ENCODE data around the gene BMPR1A. TPM values are rescaled to one million over a fixed set of nuclear protein-coding genes. Genes with fewer than 3 reads are reported as not detected.

The BMPR1A gene
- total RNA-seq, 2 experiments from 2014 or later: 0.47 to 1.1 TPM

DNA sequence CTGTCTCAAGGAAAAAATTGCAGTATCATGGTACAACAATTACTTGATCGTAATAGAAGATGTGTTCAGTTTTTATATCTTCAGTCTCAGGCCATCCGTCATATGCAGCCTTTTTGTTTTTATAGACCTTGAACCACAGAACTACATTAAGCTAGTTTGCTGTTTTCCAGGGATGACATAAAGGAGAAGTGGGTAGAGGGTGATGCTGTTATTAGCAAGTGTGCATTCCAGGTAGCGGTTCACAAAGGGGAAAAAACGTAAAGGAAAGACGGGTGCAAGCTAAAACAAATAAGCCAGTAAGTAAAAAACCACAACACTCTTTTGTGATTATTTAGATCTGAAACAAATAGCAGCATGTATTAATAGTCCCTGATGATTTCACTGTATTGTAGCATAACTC lies 71.7 kb downstream of the BMPR1A start:
- Histone ChIP-seq H3K4me1 (ENCODE audit: insufficient read depth, low read length, poor library complexity, severe bottlenecking) (no peaks in the 10 kb centered on the region), H3K4me2 (ENCODE audit: low read length) (no peak overlapping the region), H4K20me1 (ENCODE audit: insufficient read depth, low read length) (no peaks in the 10 kb centered on the region), H3K4me3 (ENCODE audit: low read depth, low read length, poor library complexity, severe bottlenecking) (no peak overlapping the region), H3K79me2 (ENCODE audit: insufficient read depth, low read depth, low read length) (no peaks in the 10 kb centered on the region), H3K36me3 (ENCODE audit: insufficient read depth, low read length) (no peaks in the 10 kb centered on the region), H3K27ac (ENCODE audit: low read depth, low read length, poor library complexity, severe bottlenecking) (no peak overlapping the region), H2AFZ (ENCODE audit: low read length) (no peak overlapping the region), H3K9me2 (ENCODE audit: insufficient read depth, low read length) (no peaks in the 10 kb centered on the region), H3K9me3 (ENCODE audit: low read length) (no peaks in the 10 kb centered on the region)
- TF ChIP-seq, protein P1, sequence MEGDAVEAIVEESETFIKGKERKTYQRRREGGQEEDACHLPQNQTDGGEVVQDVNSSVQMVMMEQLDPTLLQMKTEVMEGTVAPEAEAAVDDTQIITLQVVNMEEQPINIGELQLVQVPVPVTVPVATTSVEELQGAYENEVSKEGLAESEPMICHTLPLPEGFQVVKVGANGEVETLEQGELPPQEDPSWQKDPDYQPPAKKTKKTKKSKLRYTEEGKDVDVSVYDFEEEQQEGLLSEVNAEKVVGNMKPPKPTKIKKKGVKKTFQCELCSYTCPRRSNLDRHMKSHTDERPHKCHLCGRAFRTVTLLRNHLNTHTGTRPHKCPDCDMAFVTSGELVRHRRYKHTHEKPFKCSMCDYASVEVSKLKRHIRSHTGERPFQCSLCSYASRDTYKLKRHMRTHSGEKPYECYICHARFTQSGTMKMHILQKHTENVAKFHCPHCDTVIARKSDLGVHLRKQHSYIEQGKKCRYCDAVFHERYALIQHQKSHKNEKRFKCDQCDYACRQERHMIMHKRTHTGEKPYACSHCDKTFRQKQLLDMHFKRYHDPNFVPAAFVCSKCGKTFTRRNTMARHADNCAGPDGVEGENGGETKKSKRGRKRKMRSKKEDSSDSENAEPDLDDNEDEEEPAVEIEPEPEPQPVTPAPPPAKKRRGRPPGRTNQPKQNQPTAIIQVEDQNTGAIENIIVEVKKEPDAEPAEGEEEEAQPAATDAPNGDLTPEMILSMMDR (conservative IDR thresholded peaks at IDR 0.05; ENCODE audit: low read length): no peak
- no peak for TF ChIP-seq EZH2phosphoT487 (IDR thresholded peaks at IDR 0.05; ENCODE audit: borderline replicate concordance, low read depth, low read length)
- BruUV-seq (replicated peaks): no TSS peak
- no peak for DNase-seq (ENCODE audit: low spot score)
- ChIA-PET CTCF (ENCODE audit: unreplicated experiment) (no interaction called here), POLR2A (no interaction called here)
- intact Hi-C loops (cut with micrococcal nuclease; ENCODE audit: unreplicated experiment): no loop called here

DNA sequence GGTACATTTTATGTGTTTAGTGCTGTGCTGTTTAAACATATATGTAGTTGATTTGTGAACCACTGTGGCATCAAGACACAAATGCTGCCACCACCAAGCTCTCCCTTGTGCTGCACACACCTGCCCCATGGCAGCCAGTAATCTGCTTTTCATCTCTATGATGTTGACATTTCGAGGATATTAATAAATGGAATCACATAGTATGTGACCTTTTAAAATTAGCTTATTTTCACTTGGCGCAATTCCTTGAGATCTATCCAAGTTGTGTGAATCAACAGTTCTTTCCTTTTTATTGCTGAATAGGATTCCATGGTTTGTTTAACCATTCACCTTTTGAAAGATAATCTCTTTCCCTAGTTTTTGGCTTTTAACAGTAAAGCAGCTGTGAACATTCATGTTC lies 73.1 kb downstream of the BMPR1A start:
- Histone ChIP-seq H2AFZ (ENCODE audit: low read length) (no peak overlapping the region), H3K79me2 (ENCODE audit: insufficient read depth, low read depth, low read length) (no peaks in the 10 kb centered on the region)
- no peak for DNase-seq (ENCODE audit: low spot score)

DNA sequence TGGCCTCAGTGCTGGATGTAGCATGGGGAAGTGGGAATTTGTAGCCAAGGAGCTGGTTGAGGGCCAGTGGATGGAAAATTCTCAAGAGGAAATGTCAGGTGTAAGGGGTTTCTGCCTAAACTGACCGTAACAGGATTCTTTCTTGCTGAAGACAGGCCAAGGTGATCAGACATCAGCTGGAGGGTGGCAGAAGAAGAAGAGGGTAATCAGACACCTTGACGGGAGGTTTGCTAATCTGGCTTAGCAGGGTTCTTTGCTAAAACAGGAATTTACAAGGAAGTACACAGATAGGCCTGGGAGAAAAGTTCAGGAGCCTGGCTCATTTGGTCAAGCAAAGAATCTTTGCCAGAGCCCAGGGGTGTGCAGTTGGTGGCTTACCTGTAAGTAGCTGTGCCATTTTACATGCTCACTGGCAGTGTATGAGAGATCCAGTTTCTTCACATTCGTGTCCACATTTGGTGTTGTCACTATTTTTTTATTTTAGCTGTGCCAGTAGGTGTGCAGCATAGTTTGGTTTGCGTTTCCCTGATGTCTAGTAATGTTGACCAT lies 73.7 kb downstream of the BMPR1A start:
- TF ChIP-seq EZH2phosphoT487 (IDR thresholded peaks at IDR 0.05; ENCODE audit: borderline replicate concordance, low read depth, low read length): no peak
- TF ChIP-seq, protein P1 (conservative IDR thresholded peaks at IDR 0.05; ENCODE audit: low read length): no peak
- CTCF ChIA-PET (ENCODE audit: unreplicated experiment): no interaction called here
- H2AFZ ChIP-seq (ENCODE audit: low read length): no peak overlapping the region
- no peaks in the 10 kb centered on the region for H3K9me3 ChIP-seq (ENCODE audit: low read length)
- no peak for DNase-seq (ENCODE audit: low spot score)
- H3K4me2 ChIP-seq (ENCODE audit: low read length): no peak overlapping the region
- no peak overlapping the region for H3K27ac ChIP-seq (ENCODE audit: low read depth, low read length, poor library complexity, severe bottlenecking)
- H3K4me1 ChIP-seq (ENCODE audit: insufficient read depth, low read length, poor library complexity, severe bottlenecking): no peaks in the 10 kb centered on the region
- intact Hi-C loops (cut with micrococcal nuclease; ENCODE audit: unreplicated experiment): no loop called here
- no peaks in the 10 kb centered on the region for H3K36me3 ChIP-seq (ENCODE audit: insufficient read depth, low read length)
- H4K20me1 ChIP-seq (ENCODE audit: insufficient read depth, low read length): no peaks in the 10 kb centered on the region
- H3K9me2 ChIP-seq (ENCODE audit: insufficient read depth, low read length): no peaks in the 10 kb centered on the region
- BruUV-seq (replicated peaks): no TSS peak
- H3K4me3 ChIP-seq (ENCODE audit: low read depth, low read length, poor library complexity, severe bottlenecking): no peak overlapping the region
- H3K79me2 ChIP-seq (ENCODE audit: insufficient read depth, low read depth, low read length): no peaks in the 10 kb centered on the region
- POLR2A ChIA-PET: no interaction called here

More for the DNA sequence above, 73.1 kb downstream of the BMPR1A start:
- CTCF ChIA-PET (ENCODE audit: unreplicated experiment): no interaction called here
- H3K9me2 ChIP-seq (ENCODE audit: insufficient read depth, low read length): no peaks in the 10 kb centered on the region
- no peak for TF ChIP-seq EZH2phosphoT487 (IDR thresholded peaks at IDR 0.05; ENCODE audit: borderline replicate concordance, low read depth, low read length)
- TF ChIP-seq, protein P1 (conservative IDR thresholded peaks at IDR 0.05; ENCODE audit: low read length): no peak
- H3K36me3 ChIP-seq (ENCODE audit: insufficient read depth, low read length): no peaks in the 10 kb centered on the region
- no peak overlapping the region for H3K4me3 ChIP-seq (ENCODE audit: low read depth, low read length, poor library complexity, severe bottlenecking)
- POLR2A ChIA-PET: interaction anchor here (0.8 kb wide), 1 partner anchor 13 kb away, joined by 3 read pairs; no protein-coding TSS in a partner anchor
- no peaks in the 10 kb centered on the region for H4K20me1 ChIP-seq (ENCODE audit: insufficient read depth, low read length)
- intact Hi-C loops (cut with micrococcal nuclease; ENCODE audit: unreplicated experiment): no loop called here
- no peak overlapping the region for H3K27ac ChIP-seq (ENCODE audit: low read depth, low read length, poor library complexity, severe bottlenecking)
- no peaks in the 10 kb centered on the region for H3K9me3 ChIP-seq (ENCODE audit: low read length)
- no peaks in the 10 kb centered on the region for H3K4me1 ChIP-seq (ENCODE audit: insufficient read depth, low read length, poor library complexity, severe bottlenecking)
- BruUV-seq (replicated peaks): no TSS peak
- no peak overlapping the region for H3K4me2 ChIP-seq (ENCODE audit: low read length)

Data from OCI-LY7 (cell line).